BE2C (cell line): ENCODE data around the gene F11.
"Not testable (repeated sequence)": the region's sequence is repeated elsewhere in the genome, so short reads cannot be mapped to it uniquely, and the experiment has no call there.

Experiments used
- DNase-seq: peaks from one replicate; pipeline ENCODE4 v3.0.0-alpha.2; 2020
- H3K27me3 ChIP-seq: fragments of 250-450 bp; sonication (Bioruptor Pico); 2 replicates; pipeline ENCODE4 v1.5.1; 2020; ENCODE audit warnings: mild to moderate bottlenecking
- H3K36me3 ChIP-seq: fragments of 250-450 bp; sonication (Bioruptor Pico); 2 replicates; pipeline ENCODE4 v1.5.1; 2020; ENCODE audit warnings: mild to moderate bottlenecking
- H3K4me1 ChIP-seq: fragments of 250-450 bp; sonication (Bioruptor Pico); 2 replicates; pipeline ENCODE4 v1.5.1; 2020
- H3K4me3 ChIP-seq: 2 replicates; pipeline ENCODE4 v1.5.1; 2011; ENCODE audit warnings: low read depth, low read length
- H3K9me3 ChIP-seq: fragments of 250-450 bp; sonication (Bioruptor Pico); 2 replicates; pipeline ENCODE4 v1.5.1; 2020
- CTCF ChIP-seq: IDR thresholded peaks from 2 replicates; pipeline ENCODE4 v1.5.1; 2012; ENCODE audit warnings: mild to moderate bottlenecking, low read depth, low read length

F11 gene

GRCh38 chr4:186304866-186305505 lies 39.0 kb downstream of the F11 start:
- Histone ChIP-seq H3K4me3 (no peak overlapping the region), H3K27me3 (peaks cover 16% of the 10 kb centered on the region), H3K4me1 (no peaks in the 10 kb centered on the region), H3K36me3 (no peaks in the 10 kb centered on the region), H3K9me3 (no peaks in the 10 kb centered on the region)
- DNase-seq, result no peak
- no peak for TF ChIP-seq CTCF

GRCh38 chr4:186307497-186307896 lies 41.5 kb downstream of the F11 start:
- Histone ChIP-seq H3K4me1 (no peaks in the 10 kb centered on the region), H3K36me3 (no peaks in the 10 kb centered on the region), H3K9me3 (no peaks in the 10 kb centered on the region), H3K4me3 (no peak overlapping the region), H3K27me3 (peaks cover 16% of the 10 kb centered on the region)
- DNase-seq, result no peak
- no peak for TF ChIP-seq CTCF

GRCh38 chr4:186307916-186308315 lies 41.9 kb downstream of the F11 start:
- Histone ChIP-seq H3K27me3 (peaks cover 16% of the 10 kb centered on the region), H3K4me1 (no peaks in the 10 kb centered on the region), H3K36me3 (no peaks in the 10 kb centered on the region), H3K4me3 (no peak overlapping the region), H3K9me3 (no peaks in the 10 kb centered on the region)
- DNase-seq, result no peak
- TF ChIP-seq CTCF, result no peak

GRCh38 chr4:186318481-186318880 lies 52.5 kb downstream of the F11 start:
- H3K36me3 ChIP-seq, result no peaks in the 10 kb centered on the region
- no peaks in the 10 kb centered on the region for H3K9me3 ChIP-seq
- no peak for TF ChIP-seq CTCF
- H3K4me3 ChIP-seq, result no peak overlapping the region
- no peak for DNase-seq
- no peaks in the 10 kb centered on the region for H3K4me1 ChIP-seq
- peaks cover 18% of the 10 kb centered on the region for H3K27me3 ChIP-seq

- not testable (repeated sequence) for H3K4me1 ChIP-seq, H3K9me3 ChIP-seq, H3K27me3 ChIP-seq, DNase-seq, H3K36me3 ChIP-seq, H3K4me3 ChIP-seq
Measured at GRCh38 chr4:186324660-186325059, 58.7 kb downstream of the F11 start.

GRCh38 chr4:186326391-186326790 lies 60.4 kb downstream of the F11 start:
- Histone ChIP-seq H3K27me3 (no peaks in the 10 kb centered on the region), H3K36me3 (no peaks in the 10 kb centered on the region), H3K4me3 (no peak overlapping the region), H3K9me3 (no peaks in the 10 kb centered on the region), H3K4me1 (no peaks in the 10 kb centered on the region)
- DNase-seq, result no peak
- no peak for TF ChIP-seq CTCF

- no peak for DNase-seq
- Histone ChIP-seq H3K27me3 (no peaks in the 10 kb centered on the region), H3K4me3 (no peak overlapping the region), H3K9me3 (no peaks in the 10 kb centered on the region), H3K36me3 (no peaks in the 10 kb centered on the region), H3K4me1 (no peaks in the 10 kb centered on the region)
- no peak for TF ChIP-seq CTCF
Measured at GRCh38 chr4:186329372-186329771, 63.4 kb downstream of the F11 start.
